Right forelimb (tissue), 1 donor: ENCODE results near the gene IGF1R.

Source experiments
- DNase-seq: peaks from one replicate; pipeline ENCODE4 v3.0.0-alpha.2; 2018

IGF1R gene

GRCh38 chr15:98953000-98953787 lies 304.9 kb downstream of the IGF1R start:
- DNase-seq: peak; percentile 38

- DNase-seq: no peak
Observed at GRCh38 chr15:98953968-98954367, 305.6 kb downstream of the IGF1R start.

GRCh38 chr15:98954411-98954810 lies 306.1 kb downstream of the IGF1R start:
- peak; percentile 54 for DNase-seq

- peak; percentile 71 for DNase-seq
Observed at GRCh38 chr15:98955331-98955730, 307.0 kb downstream of the IGF1R start.

- peak; percentile 43 for DNase-seq
Observed at GRCh38 chr15:98955961-98956723, 307.8 kb downstream of the IGF1R start.

- DNase-seq: peak; percentile 31
Observed at GRCh38 chr15:98956796-98957553, 308.6 kb downstream of the IGF1R start.

- no peak for DNase-seq
Observed at GRCh38 chr15:98957655-98958054, 309.3 kb downstream of the IGF1R start.

GRCh38 chr15:98958076-98958475 lies 309.7 kb downstream of the IGF1R start:
- DNase-seq: peak; percentile 12

GRCh38 chr15:98958918-98959639 lies 310.7 kb downstream of the IGF1R start:
- DNase-seq: peak; percentile 34

GRCh38 chr15:98959640-98960007 lies 311.3 kb downstream of the IGF1R start:
- DNase-seq: no peak

GRCh38 chr15:98960555-98961050 lies 312.3 kb downstream of the IGF1R start:
- DNase-seq: peak; percentile 30

GRCh38 chr15:98963444-98963843 lies 315.1 kb downstream of the IGF1R start:
- DNase-seq: peak; percentile 12

GRCh38 chr15:98964466-98965133 lies 316.3 kb downstream of the IGF1R start:
- peak; percentile 30 for DNase-seq

GRCh38 chr15:98965134-98965491 lies 316.8 kb downstream of the IGF1R start:
- peak; percentile 5 for DNase-seq

GRCh38 chr15:98965597-98965996 lies 317.3 kb downstream of the IGF1R start:
- peak; percentile 24 for DNase-seq

GRCh38 chr15:98966091-98966787 lies 317.9 kb downstream of the IGF1R start:
- DNase-seq: peak; percentile 40

- no peak for DNase-seq
Observed at GRCh38 chr15:98967096-98967495, 318.8 kb downstream of the IGF1R start.

- DNase-seq: no peak
Observed at GRCh38 chr15:98967916-98968315, 319.6 kb downstream of the IGF1R start.

- DNase-seq: no peak
Observed at GRCh38 chr15:98968576-98968975, 320.2 kb downstream of the IGF1R start.

GRCh38 chr15:98969126-98969735 lies 320.9 kb downstream of the IGF1R start:
- DNase-seq: no peak

GRCh38 chr15:98970799-98971198 lies 322.5 kb downstream of the IGF1R start:
- DNase-seq: no peak
